BLaER1 (cell line): ENCODE data around the gene TERT.

Experiments
- H3K27ac ChIP-seq: shearing (Covaris generic); formaldehyde crosslinking; 2 replicates; pipeline ENCODE4 v1.8.1; 2022
- H3K27me3 ChIP-seq: shearing (Covaris generic); formaldehyde crosslinking; 2 replicates; pipeline ENCODE4 v1.8.1; 2022
- H3K36me3 ChIP-seq: shearing (Covaris generic); formaldehyde crosslinking; 2 replicates; pipeline ENCODE4 v1.8.1; 2022
- H3K4me1 ChIP-seq: shearing (Covaris generic); formaldehyde crosslinking; 2 replicates; pipeline ENCODE4 v1.8.1; 2022
- H3K4me2 ChIP-seq: shearing (Covaris generic); formaldehyde crosslinking; 2 replicates; pipeline ENCODE4 v1.8.1; 2022
- H3K4me3 ChIP-seq: shearing (Covaris generic); formaldehyde crosslinking; 2 replicates; pipeline ENCODE4 v1.8.1; 2022
- H3K9ac ChIP-seq: shearing (Covaris generic); formaldehyde crosslinking; 2 replicates; pipeline ENCODE4 v1.8.1; 2022
- H3K9me3 ChIP-seq: shearing (Covaris generic); formaldehyde crosslinking; 2 replicates; pipeline ENCODE4 v1.8.1; 2022
- H4K20me1 ChIP-seq: shearing (Covaris generic); formaldehyde crosslinking; 2 replicates; pipeline ENCODE4 v1.8.1; 2022
- Cebpa-rat ChIP-seq: shearing (Covaris generic); IDR thresholded peaks from 2 replicates; pipeline ENCODE4 v1.8.1; 2022

The TERT gene

DNA sequence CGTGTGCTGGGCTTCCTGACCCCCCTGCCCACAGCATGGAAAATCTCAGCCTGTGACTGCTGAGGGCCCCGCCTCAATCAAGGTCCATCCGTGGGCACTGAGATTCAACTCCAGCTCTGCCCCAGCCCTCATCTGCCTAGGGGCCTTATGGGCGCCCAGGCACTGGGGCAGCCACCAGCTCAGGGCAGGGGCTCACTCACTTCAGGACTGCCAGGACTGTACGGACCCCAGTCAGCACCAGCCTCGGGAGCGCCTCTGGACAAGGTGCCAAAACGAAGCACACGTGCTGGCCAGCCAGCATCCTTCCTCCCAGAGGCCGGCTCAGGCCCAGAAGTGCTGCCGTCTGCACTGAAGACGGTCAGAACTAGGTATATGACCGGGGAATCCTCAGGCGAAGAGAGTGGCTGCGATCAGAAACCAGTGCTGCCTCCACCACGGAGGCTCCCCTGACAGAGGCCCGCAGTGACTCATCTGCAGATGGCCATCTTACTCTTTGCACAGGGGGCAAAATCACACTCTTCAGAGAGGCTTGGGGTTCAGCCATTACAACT, 30.4 kb upstream of the TERT start:
- H3K36me3 ChIP-seq, result peaks cover 94% of the 10 kb centered on the region
- no peak for TF ChIP-seq Cebpa-rat
- H4K20me1 ChIP-seq, result peaks cover 59% of the 10 kb centered on the region
- peaks cover 50% of the 10 kb centered on the region for H3K4me1 ChIP-seq
- no peaks in the 10 kb centered on the region for H3K9me3 ChIP-seq
- peak overlapping the region; percentile 22; the same call in 1 of the 2 replicates for H3K4me2 ChIP-seq
- H3K4me3 ChIP-seq, result no peak overlapping the region
- H3K9ac ChIP-seq, result peak overlapping the region; percentile 24; the same call in 1 of the 2 replicates
- H3K27me3 ChIP-seq, result no peaks in the 10 kb centered on the region
- 0 out of 2 replicates have a peak overlapping the region, but pooled peaks have one; percentile 18 for H3K27ac ChIP-seq

DNA sequence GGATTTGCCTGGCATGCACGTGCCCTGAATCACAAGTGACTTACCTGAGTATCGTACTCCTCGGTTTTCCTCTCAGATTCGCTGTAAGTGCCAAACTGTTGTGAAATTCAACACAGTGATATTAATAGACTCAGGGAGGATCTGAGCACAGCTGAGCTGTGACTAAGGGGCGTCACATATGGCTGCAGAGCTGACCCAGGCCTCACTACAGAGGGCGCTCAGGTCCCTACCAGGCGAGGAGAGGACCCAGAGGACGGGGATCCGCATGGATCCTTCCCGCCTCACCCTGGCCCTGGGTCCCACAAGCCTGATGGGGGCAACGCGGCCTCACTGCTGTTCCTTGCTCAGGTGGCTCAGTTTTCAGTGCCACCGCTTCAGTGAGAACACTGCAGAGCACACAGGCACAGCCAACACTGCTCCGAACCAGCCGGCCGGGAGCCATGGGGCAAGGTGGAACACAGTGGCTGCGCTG, 29.9 kb upstream of the TERT start:
- no peak for TF ChIP-seq Cebpa-rat
- peaks cover 54% of the 10 kb centered on the region for H4K20me1 ChIP-seq
- H3K9me3 ChIP-seq, result no peaks in the 10 kb centered on the region
- peak overlapping the region; percentile 22; the same call in 1 of the 2 replicates for H3K4me2 ChIP-seq
- H3K27ac ChIP-seq, result 0 out of 2 replicates have a peak overlapping the region, but pooled peaks have one; percentile 18
- peaks cover 94% of the 10 kb centered on the region for H3K36me3 ChIP-seq
- peaks cover 56% of the 10 kb centered on the region for H3K4me1 ChIP-seq
- H3K4me3 ChIP-seq, result no peak overlapping the region
- no peaks in the 10 kb centered on the region for H3K27me3 ChIP-seq
- peak overlapping the region; percentile 24; the same call in 1 of the 2 replicates for H3K9ac ChIP-seq

- H3K4me1 ChIP-seq, result peaks cover 60% of the 10 kb centered on the region
- H3K4me3 ChIP-seq, result no peak overlapping the region
- no peaks in the 10 kb centered on the region for H3K27me3 ChIP-seq
- peaks cover 94% of the 10 kb centered on the region for H3K36me3 ChIP-seq
- H3K4me2 ChIP-seq, result peak overlapping the region; percentile 22; the same call in 1 of the 2 replicates
- H3K9ac ChIP-seq, result peak overlapping the region; percentile 24; the same call in 1 of the 2 replicates
- H3K27ac ChIP-seq, result 0 out of 2 replicates have a peak overlapping the region, but pooled peaks have one; percentile 18
- TF ChIP-seq Cebpa-rat, result no peak
- no peaks in the 10 kb centered on the region for H3K9me3 ChIP-seq
- peaks cover 52% of the 10 kb centered on the region for H4K20me1 ChIP-seq
These were observed 29.4 kb upstream of the TERT start for GRCh38 chr5:1324301-1324700.

- no peaks in the 10 kb centered on the region for H3K9me3 ChIP-seq
- H3K27me3 ChIP-seq, result no peaks in the 10 kb centered on the region
- peaks cover 94% of the 10 kb centered on the region for H3K36me3 ChIP-seq
- peak overlapping the region; percentile 57; the same call in 1 of the 2 replicates for H3K9ac ChIP-seq
- peaks cover 47% of the 10 kb centered on the region for H4K20me1 ChIP-seq
- no peak overlapping the region for H3K4me3 ChIP-seq
- peak overlapping the region; percentile 68; the same call in 1 of the 2 replicates for H3K27ac ChIP-seq
- peak overlapping the region; percentile 77 for H3K4me2 ChIP-seq
- H3K4me1 ChIP-seq, result peaks cover 65% of the 10 kb centered on the region
- TF ChIP-seq Cebpa-rat, result no peak
These were observed 28.9 kb upstream of the TERT start for GRCh38 chr5:1323803-1324173.

GRCh38 chr5:1322955-1323802, 28.3 kb upstream of the TERT start:
- Histone ChIP-seq H3K27ac (peak overlapping the region; percentile 68), H3K4me2 (peak overlapping the region; percentile 77), H3K36me3 (peaks cover 94% of the 10 kb centered on the region), H3K9me3 (no peaks in the 10 kb centered on the region), H3K4me1 (peaks cover 71% of the 10 kb centered on the region), H3K27me3 (no peaks in the 10 kb centered on the region), H3K4me3 (no peak overlapping the region), H4K20me1 (peaks cover 41% of the 10 kb centered on the region), H3K9ac (peak overlapping the region; percentile 57)
- no peak for TF ChIP-seq Cebpa-rat

- TF ChIP-seq Cebpa-rat, result no peak
- Histone ChIP-seq H3K4me2 (peak overlapping the region; percentile 77), H3K36me3 (peaks cover 97% of the 10 kb centered on the region)
These were observed 27.4 kb upstream of the TERT start for GRCh38 chr5:1322036-1322900.

DNA sequence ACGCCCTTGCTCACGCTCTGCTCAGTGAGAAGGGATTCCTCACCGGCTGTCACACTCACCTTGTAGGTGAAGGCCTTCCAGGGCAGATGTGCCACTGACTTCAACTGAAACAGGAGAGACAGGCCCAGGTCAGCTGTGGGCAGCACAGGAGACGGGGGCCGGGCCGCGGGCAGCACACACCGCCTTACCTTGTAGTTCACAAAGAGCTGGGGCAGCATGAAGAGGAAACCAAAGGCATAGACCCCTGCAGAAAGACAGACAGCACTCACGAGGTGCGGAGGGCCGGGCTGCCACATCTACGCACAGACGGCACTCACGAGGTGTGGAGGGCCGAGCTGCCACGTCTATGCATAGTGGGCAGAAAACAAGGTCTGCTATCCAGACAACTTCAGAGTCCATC, 26.7 kb upstream of the TERT start:
- H3K9ac ChIP-seq, result no peak overlapping the region
- peaks cover 87% of the 10 kb centered on the region for H3K4me1 ChIP-seq
- no peak for TF ChIP-seq Cebpa-rat
- peak overlapping the region; percentile 77 for H3K4me2 ChIP-seq
- no peaks in the 10 kb centered on the region for H3K9me3 ChIP-seq
- peaks cover 94% of the 10 kb centered on the region for H3K36me3 ChIP-seq
- H4K20me1 ChIP-seq, result peaks cover 25% of the 10 kb centered on the region
- H3K27ac ChIP-seq, result peak overlapping the region; percentile 68; the same call in 1 of the 2 replicates
- no peaks in the 10 kb centered on the region for H3K27me3 ChIP-seq
- H3K4me3 ChIP-seq, result no peak overlapping the region

More at GRCh38 chr5:1322036-1322900, 27.4 kb upstream of the TERT start:
- peak overlapping the region; percentile 13; the same call in 1 of the 2 replicates for H3K9ac ChIP-seq
- no peak overlapping the region for H3K4me3 ChIP-seq
- H3K9me3 ChIP-seq, result no peaks in the 10 kb centered on the region
- no peaks in the 10 kb centered on the region for H3K27me3 ChIP-seq
- H4K20me1 ChIP-seq, result peaks cover 32% of the 10 kb centered on the region
- H3K4me1 ChIP-seq, result peaks cover 80% of the 10 kb centered on the region
- peak overlapping the region; percentile 68 for H3K27ac ChIP-seq

- Histone ChIP-seq H3K27me3 (no peaks in the 10 kb centered on the region), H3K9ac (no peak overlapping the region), H3K9me3 (no peaks in the 10 kb centered on the region), H4K20me1 (peaks cover 16% of the 10 kb centered on the region), H3K4me3 (no peak overlapping the region), H3K27ac (peak overlapping the region; percentile 68; the same call in 1 of the 2 replicates), H3K36me3 (peaks cover 85% of the 10 kb centered on the region), H3K4me1 (peaks cover 96% of the 10 kb centered on the region), H3K4me2 (peak overlapping the region; percentile 92; the same call in 1 of the 2 replicates)
- TF ChIP-seq Cebpa-rat, result no peak
These were observed 25.8 kb upstream of the TERT start for GRCh38 chr5:1320436-1321344.
